ES-I3 (cell line): Measurements from ENCODE around the gene SIX1.

Experiments
- H3K36me3 ChIP-seq: 2 replicates; pipeline ENCODE4 v1.6.1; 2013; ENCODE audit warnings: mild to moderate bottlenecking, low read length, control low read depth, moderate library complexity; ENCODE audit not compliant: insufficient read depth
- H3K4me1 ChIP-seq: 2 replicates; pipeline ENCODE4 v1.6.1; 2013; ENCODE audit warnings: mild to moderate bottlenecking, control low read depth, low read length; ENCODE audit not compliant: insufficient read depth
- H3K9ac ChIP-seq: 2 replicates; pipeline ENCODE4 v1.6.1; 2013; ENCODE audit warnings: low read depth, mild to moderate bottlenecking, low read length, moderate library complexity
- H3K9me3 ChIP-seq: 2 replicates; pipeline ENCODE4 v1.6.1; 2013; ENCODE audit warnings: mild to moderate bottlenecking, low read length, moderate library complexity; ENCODE audit not compliant: control insufficient read depth, insufficient read depth

The SIX1 gene

DNA sequence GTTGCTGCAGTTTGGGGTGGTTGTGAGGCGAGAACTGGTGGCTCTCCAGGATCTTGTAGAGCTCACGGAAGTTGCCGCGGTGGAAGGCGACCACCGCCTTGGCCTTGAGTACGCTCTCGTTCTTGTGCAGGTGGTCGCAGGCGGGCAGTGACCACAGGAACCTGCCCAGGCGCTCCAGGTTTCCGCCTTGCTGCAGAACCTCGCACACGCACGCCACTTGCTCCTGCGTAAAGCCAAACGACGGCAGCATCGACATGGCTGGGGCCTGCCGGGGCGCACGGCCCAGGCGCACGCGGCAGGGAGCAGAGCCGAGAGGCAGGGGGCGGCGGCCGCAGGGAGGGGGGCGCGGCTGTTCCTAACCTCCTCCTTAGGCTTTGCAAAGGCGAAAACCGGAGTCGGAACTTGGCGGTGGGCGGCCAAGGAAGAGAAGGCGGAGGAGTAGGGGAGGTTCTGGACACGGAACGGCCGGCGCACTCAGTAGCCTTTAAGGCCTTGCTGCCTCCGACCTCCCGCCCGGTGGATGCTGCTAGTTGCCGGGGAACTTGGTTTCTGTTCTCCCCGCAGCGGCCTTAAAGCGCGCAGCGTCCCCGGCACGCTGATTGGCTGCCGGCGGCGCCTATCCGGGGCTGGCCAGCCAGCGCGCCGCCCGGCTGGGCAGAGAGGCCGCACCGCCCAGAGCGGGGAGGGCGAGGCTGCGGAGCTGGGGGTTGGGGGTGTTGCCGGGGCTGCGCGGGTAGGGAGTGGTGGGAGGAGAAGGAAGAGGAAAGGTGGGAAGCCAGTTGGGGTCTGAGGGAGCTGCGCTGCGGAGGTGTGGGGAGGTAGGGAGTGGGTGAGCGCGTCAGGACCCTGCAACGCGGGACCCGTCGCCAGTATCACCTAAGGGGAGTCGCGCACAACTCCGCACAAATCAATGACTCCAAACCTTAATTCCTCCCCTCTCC is at the start of gene SIX1:
TSS of gene SIX1 (minus strand) at position 544 of the 941 bp plus-strand sequence. CDS start at position 256, 288 bp downstream.
- Histone ChIP-seq H3K9ac (peak within 1 kb of the TSS; percentile 48; the same call in 1 of the 2 replicates), H3K9me3 (no peaks in the 10 kb centered on the region), H3K4me1 (peaks cover 4% of the 10 kb centered on the region), H3K36me3 (no peaks in the 10 kb centered on the region)

DNA sequence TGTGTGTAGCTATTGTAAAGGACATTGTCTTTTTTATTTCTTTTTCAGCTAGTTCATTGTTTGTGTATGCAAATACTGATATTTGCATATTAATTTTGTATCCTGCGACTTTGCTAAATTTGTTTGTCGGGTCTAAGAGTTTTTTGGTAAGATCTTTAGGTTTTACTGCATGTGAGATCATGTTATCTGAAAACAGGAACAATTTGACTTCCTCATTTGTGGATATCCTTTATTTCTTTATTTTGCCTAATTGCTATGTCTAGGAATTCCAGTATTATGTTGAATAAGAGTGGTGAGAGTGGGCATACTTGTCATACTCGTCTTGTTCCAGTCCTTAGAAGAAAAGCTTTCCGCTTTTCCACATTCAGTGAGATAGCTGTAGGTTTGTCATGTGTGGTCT is 46.0 kb upstream of the SIX1 start:
- no peaks in the 10 kb centered on the region for H3K36me3 ChIP-seq
- H3K9me3 ChIP-seq: peaks cover 3% of the 10 kb centered on the region; the same call in 1 of the 2 replicates
- H3K4me1 ChIP-seq: no peaks in the 10 kb centered on the region
- H3K9ac ChIP-seq: no peak overlapping the region

DNA sequence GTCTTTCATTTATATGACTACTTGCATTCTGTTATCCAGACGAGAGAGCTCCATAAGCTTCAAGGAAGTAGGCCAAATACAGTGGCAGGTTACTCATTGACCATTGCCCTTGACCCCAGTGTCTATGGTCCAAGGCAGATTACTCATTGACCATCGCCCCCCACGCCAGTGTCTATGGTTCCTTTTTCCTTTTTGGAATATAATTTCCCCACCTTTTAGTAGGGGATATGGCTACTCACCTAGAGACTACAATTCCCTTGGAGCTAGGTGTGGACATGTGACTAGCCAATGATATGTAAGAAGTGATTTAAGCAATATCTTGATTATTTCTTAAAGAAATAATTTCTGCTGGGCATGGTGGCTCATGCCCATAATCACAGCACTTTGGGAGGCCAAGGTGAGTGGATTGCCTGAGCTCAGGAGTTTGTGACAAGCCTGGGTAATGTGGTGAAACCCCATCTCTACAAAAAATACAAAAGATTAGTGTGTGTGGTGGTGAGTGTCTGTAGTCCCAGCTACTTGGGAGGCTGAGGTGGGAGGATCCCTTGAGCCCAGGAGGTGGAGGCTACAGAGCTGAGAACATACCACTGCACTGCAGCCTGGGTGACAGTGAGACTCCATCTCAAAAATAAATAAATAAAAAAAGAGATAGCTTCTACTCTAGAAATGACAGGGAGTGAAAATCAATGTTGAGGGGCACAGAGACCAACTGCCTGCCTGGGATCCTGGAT is 42.3 kb upstream of the SIX1 start:
- Histone ChIP-seq H3K9ac (no peak overlapping the region), H3K9me3 (no peaks in the 10 kb centered on the region), H3K36me3 (no peaks in the 10 kb centered on the region), H3K4me1 (no peaks in the 10 kb centered on the region)

DNA sequence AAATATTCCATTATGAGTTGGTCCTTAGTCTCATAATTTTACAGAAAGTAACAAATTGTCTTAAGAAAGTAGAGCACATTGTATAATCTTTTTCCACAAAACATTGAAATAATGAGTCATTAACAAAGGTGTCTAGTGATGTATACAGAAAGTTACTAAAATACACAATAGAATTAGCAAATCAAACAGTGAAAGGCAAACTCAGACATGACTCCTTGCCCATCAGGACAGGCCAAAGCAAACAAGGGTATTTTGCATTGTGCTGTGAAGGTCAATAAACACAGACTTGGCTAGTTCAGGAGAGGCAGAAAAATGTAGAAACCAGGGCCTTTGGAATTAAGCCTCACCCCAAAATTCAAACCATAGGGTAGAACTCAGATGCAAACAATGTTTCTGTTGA is 37.6 kb upstream of the SIX1 start:
- Histone ChIP-seq H3K36me3 (no peaks in the 10 kb centered on the region), H3K9me3 (no peaks in the 10 kb centered on the region), H3K4me1 (no peaks in the 10 kb centered on the region), H3K9ac (no peak overlapping the region)

DNA sequence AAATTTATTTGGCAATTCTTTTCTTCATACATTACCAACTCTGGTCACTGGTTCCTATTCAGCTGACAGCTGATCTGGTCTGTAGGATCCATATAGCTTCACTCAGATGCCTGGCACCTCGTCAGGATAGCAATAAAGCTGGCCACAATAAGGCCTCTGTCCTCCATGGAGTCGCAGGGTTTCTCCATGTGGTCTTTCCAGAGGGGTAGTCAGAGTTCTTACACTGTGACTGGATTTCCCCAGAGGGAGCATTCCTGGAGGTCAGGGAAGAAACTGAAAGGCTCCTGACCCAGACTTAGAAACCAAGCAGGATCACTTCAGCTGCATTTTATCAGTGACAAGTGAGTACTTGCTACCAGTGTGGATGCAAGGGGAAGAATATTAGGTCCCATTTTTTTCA is 34.9 kb upstream of the SIX1 start:
- H3K4me1 ChIP-seq: peaks cover 9% of the 10 kb centered on the region
- H3K9ac ChIP-seq: no peak overlapping the region
- H3K9me3 ChIP-seq: no peaks in the 10 kb centered on the region

DNA sequence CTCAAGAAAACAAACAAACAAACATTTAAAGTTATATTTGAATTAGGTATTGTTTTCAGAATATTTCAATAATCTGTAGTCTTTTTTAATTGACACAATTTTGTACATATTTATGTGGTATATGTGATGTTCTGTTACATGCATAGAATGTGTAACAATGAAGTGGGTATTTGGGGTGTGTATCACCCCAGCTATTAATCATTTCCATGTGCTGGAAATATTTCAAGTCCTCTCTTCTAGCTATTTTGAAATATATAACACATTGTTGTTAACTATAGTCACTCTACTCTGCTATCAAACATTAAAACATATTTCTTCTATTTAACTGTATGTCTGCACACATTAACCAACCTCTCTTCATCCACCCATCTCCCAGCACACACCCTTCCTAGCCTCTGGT is 32.0 kb upstream of the SIX1 start:
- peaks cover 15% of the 10 kb centered on the region for H3K4me1 ChIP-seq
- no peaks in the 10 kb centered on the region for H3K9me3 ChIP-seq
- H3K36me3 ChIP-seq: no peaks in the 10 kb centered on the region
- H3K9ac ChIP-seq: no peak overlapping the region

More for the DNA sequence above, 34.9 kb upstream of the SIX1 start:
- H3K36me3 ChIP-seq: no peaks in the 10 kb centered on the region

DNA sequence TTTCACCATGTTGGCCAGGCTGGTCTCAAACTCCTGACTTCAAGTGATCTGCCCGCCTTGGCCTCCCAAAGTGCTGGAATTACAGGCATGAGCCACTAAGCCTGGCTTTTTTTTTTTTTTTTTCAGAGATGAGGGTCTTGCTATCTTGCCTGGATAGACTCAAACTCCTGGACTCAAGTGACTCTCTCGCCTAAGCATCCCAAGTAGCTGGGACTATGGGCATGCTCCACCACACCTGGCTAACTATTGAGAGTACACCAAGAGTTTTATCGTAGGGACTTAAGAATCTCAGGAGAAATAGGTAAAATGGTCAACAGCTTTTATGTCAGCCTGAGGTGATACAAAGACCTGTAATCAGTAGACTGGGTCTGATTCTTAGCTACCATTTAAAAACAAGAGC is 31.2 kb upstream of the SIX1 start:
- no peaks in the 10 kb centered on the region for H3K36me3 ChIP-seq
- H3K4me1 ChIP-seq: peaks cover 15% of the 10 kb centered on the region
- H3K9me3 ChIP-seq: no peaks in the 10 kb centered on the region
- no peak overlapping the region for H3K9ac ChIP-seq

DNA sequence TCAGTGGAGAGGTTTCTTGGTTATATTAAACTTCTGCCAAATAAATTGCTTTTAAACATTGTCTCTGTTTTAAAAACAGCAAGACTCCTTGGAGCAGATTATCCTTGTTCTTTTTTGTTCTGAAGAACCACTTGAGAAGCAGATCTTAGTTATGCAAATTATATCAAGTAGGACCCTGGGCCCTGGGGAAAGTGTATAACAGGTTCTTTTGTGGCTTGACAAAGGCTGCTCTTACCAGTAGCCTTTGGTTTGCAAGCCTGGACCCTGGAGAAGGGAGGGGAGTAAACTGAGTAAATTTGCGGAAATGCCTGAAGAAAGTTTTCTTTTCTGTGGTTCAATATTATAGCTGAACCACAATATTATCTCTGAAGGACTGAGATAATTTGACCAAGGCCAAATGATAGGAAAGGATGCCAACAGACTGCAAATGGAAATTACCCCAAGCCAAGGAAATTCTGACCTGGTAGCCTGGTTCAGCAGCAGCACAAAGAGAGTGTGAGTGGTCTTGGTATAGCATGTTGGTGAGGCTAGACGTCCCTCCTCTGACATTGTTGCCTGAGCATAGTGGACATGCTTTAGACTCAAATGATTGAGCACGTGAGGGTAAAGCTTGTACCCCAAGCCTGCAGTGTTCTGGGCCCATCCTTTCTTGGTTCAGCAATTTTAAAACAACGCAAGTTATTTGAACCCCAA is 30.4 kb upstream of the SIX1 start:
- Histone ChIP-seq H3K9me3 (no peaks in the 10 kb centered on the region), H3K9ac (no peak overlapping the region), H3K36me3 (no peaks in the 10 kb centered on the region), H3K4me1 (peaks cover 15% of the 10 kb centered on the region)

DNA sequence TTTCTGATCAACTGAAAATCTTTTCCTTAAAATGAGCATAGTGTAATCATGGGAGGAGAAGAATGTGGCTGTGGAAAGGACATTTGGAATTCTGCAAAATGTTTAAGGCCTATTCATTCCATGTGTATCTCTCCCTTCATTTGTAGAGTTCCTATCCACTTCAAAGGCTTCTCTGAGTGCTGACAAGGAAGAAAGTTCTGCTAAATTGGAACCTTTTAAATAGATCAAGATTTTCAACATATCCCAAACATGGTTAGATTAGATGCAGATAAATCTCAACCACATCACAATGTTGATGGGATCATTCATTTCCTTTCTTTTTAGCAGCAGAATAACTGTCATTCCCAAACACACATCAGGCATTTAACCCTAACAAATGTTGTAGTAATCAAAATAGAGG is 28.4 kb upstream of the SIX1 start:
- H3K4me1 ChIP-seq: peaks cover 15% of the 10 kb centered on the region
- no peak overlapping the region for H3K9ac ChIP-seq
- H3K36me3 ChIP-seq: no peaks in the 10 kb centered on the region
- H3K9me3 ChIP-seq: no peaks in the 10 kb centered on the region

DNA sequence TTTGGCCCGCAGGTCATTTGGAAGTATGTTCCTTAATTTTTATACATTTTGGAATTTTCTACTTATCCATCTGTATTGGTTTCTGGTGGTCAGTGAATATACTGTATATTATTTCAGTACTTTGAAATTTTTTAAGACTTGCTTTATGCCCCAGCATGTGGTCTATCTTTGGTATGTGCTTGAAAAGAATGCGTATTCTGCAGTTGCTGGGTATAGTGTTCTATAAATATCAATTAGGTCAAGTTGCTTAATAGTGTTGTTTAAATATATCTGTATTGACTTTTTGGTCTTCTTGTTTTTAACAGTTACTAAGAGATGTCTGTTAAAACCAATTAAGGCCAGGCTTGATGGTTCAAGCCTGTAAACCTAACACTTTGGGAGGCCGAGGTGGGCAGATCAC is 21.7 kb upstream of the SIX1 start:
- Histone ChIP-seq H3K9ac (no peak overlapping the region), H3K9me3 (no peaks in the 10 kb centered on the region), H3K36me3 (no peaks in the 10 kb centered on the region), H3K4me1 (no peaks in the 10 kb centered on the region)

DNA sequence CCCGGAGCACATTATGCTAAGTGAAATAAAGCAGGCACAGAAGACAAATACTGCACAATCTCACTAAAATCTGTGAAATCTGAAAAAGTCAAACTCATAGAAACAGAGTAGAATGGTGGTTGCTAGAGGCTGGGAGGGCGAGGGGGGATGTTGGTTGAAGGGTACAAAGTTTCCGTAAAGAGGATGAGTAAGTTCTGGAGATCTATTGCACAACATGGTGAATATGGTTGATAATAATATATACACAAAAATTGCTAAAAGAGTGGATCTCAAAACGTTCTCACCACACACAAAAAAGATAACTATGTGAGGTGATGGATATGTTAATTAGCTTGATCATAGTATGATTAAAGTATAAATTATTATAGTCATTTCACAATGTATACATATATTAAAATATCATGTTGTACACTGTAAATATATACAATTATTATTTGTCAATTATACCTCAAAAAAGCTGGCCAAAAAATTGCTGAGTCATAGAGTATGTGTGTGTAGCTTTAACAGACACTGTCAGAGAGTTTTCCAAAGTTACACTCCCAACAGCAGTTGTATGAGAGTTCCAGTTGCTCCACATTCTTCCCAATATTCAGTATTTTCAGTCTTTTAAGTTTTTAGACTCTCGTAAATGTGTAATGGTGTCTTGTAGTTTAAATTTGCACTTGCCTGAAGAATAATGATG is 19.3 kb upstream of the SIX1 start:
- Histone ChIP-seq H3K9ac (no peak overlapping the region), H3K4me1 (no peaks in the 10 kb centered on the region), H3K36me3 (no peaks in the 10 kb centered on the region), H3K9me3 (no peaks in the 10 kb centered on the region)

DNA sequence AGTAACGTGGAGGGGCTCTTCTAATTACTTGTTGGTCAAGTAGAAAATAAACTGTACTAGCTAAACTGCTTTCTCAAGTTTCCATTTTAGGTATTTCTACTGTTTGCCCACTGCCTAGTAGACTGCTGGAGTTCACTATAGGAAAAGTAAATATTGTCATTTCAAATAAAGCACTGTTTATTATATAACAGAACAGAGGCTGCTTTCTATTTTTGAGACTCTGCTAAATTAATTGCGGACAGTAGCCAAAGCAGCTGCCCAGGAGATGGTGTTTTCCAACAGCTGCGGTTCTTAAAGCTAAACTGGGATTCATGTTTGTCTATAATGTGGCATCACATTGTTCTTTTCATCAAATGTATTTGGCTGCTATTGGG is 15.9 kb upstream of the SIX1 start:
- H3K36me3 ChIP-seq: no peaks in the 10 kb centered on the region
- no peaks in the 10 kb centered on the region for H3K9me3 ChIP-seq
- H3K9ac ChIP-seq: no peak overlapping the region
- no peaks in the 10 kb centered on the region for H3K4me1 ChIP-seq

DNA sequence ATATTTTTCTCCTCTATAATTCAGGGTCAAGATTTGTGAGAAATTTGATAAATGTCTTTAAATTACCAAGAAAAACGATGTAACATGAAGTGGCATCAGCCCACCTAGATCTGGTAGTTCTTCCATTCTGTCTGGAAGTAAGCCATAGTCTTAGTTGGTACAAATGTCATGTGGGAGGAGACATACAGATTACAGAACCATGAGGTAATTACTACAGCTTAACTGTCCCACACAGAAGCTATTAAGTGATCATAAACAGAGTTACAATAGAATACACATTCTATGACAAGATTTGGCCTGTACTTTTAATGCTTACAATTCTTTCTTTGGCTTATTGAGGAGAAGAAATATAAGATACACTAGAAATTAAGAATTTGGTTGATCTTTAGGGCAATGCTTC is 13.7 kb upstream of the SIX1 start:
- Histone ChIP-seq H3K9ac (no peak overlapping the region), H3K9me3 (no peaks in the 10 kb centered on the region), H3K36me3 (no peaks in the 10 kb centered on the region), H3K4me1 (peaks cover 8% of the 10 kb centered on the region; the same call in 1 of the 2 replicates)

DNA sequence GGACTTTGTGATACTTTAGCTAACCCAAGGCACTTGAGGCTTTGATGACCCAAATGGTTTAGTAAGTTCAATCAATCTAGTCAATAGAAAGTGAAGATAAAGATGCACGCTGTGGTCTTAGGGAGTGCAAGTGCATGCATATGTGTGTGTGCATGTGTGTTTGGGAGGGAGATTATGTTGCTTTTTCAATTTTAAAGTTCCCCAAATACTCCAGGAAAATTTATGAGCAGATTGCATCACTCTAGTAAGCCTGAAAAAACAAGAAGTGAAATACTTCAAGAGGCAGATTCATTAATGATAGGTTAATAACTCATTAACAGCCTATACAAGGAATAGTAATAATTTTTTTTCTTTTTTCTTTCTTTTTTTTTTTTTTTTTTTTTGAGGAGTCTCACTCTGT is 12.4 kb upstream of the SIX1 start:
- Histone ChIP-seq H3K9ac (no peak overlapping the region), H3K9me3 (no peaks in the 10 kb centered on the region), H3K36me3 (no peaks in the 10 kb centered on the region), H3K4me1 (peaks cover 8% of the 10 kb centered on the region; the same call in 1 of the 2 replicates)
